Measurements from ENCODE around the gene GBGT1.
"Not testable (repeated sequence)": the region's sequence is repeated elsewhere in the genome, so short reads cannot be mapped to it uniquely, and the experiment has no call there.

The GBGT1 gene

GRCh38 chr9:133173056-133173455, 9.3 kb upstream of the GBGT1 start:
- H3K27ac ChIP-seq (ENCODE audit: low read depth, low read length), result no peak overlapping the region
- no peaks in the 10 kb centered on the region for H3K36me3 ChIP-seq (ENCODE audit: low read length)
- no peaks in the 10 kb centered on the region for H3K79me2 ChIP-seq (ENCODE audit: insufficient read depth, low read length)
- H3K9me3 ChIP-seq (ENCODE audit: insufficient read depth, low read length), result no peaks in the 10 kb centered on the region
- no peak overlapping the region for H2AFZ ChIP-seq (ENCODE audit: low read depth, low read length, severe bottlenecking)
- H3K9ac ChIP-seq (ENCODE audit: low read length), result no peak overlapping the region
- TF ChIP-seq CTCF (IDR thresholded peaks at IDR 0.05; ENCODE audit: insufficient read depth, low read length, poor library complexity, severe bottlenecking) (no peak), EZH2phosphoT487 (conservative IDR thresholded peaks at IDR 0.05; ENCODE audit: low read length) (no peak)
- H3K27me3 ChIP-seq (ENCODE audit: low read length), result no peaks in the 10 kb centered on the region
- no peak overlapping the region for H3K4me3 ChIP-seq (ENCODE audit: insufficient read depth, low read length, poor library complexity, severe bottlenecking)
- no peak overlapping the region for H3K4me2 ChIP-seq (ENCODE audit: low read depth, low read length, poor library complexity, severe bottlenecking)
- no peaks in the 10 kb centered on the region for H4K20me1 ChIP-seq (ENCODE audit: low read depth, low read length)
- H3F3A ChIP-seq (ENCODE audit: insufficient read depth), result no peaks in the 10 kb centered on the region
- H3K9me2 ChIP-seq (replicated peaks; ENCODE audit: insufficient read depth, low read length), result no peaks in the 10 kb centered on the region

GRCh38 chr9:133171161-133171961, 7.6 kb upstream of the GBGT1 start:
- TF ChIP-seq EZH2phosphoT487 (conservative IDR thresholded peaks at IDR 0.05; ENCODE audit: low read length) (no peak), CTCF (IDR thresholded peaks at IDR 0.05; ENCODE audit: insufficient read depth, low read length, poor library complexity, severe bottlenecking) (no peak)
- H4K20me1 ChIP-seq (ENCODE audit: low read depth, low read length), result no peaks in the 10 kb centered on the region
- H3K4me2 ChIP-seq (ENCODE audit: low read depth, low read length, poor library complexity, severe bottlenecking), result no peak overlapping the region
- no peaks in the 10 kb centered on the region for H3K79me2 ChIP-seq (ENCODE audit: insufficient read depth, low read length)
- no peaks in the 10 kb centered on the region for H3K9me2 ChIP-seq (replicated peaks; ENCODE audit: insufficient read depth, low read length)
- H3K9me3 ChIP-seq (ENCODE audit: insufficient read depth, low read length), result no peaks in the 10 kb centered on the region
- H3F3A ChIP-seq (ENCODE audit: insufficient read depth), result no peaks in the 10 kb centered on the region
- no peak overlapping the region for H2AFZ ChIP-seq (ENCODE audit: low read depth, low read length, severe bottlenecking)
- no peak overlapping the region for H3K9ac ChIP-seq (ENCODE audit: low read length)
- no peaks in the 10 kb centered on the region for H3K36me3 ChIP-seq (ENCODE audit: low read length)
- no peak overlapping the region for H3K27ac ChIP-seq (ENCODE audit: low read depth, low read length)
- no peak overlapping the region for H3K4me3 ChIP-seq (ENCODE audit: insufficient read depth, low read length, poor library complexity, severe bottlenecking)
- H3K27me3 ChIP-seq (ENCODE audit: low read length), result no peaks in the 10 kb centered on the region

- Histone ChIP-seq H3K36me3 (ENCODE audit: low read length) (no peaks in the 10 kb centered on the region), H3K4me2 (ENCODE audit: low read depth, low read length, poor library complexity, severe bottlenecking) (no peak overlapping the region), H3F3A (ENCODE audit: insufficient read depth) (no peaks in the 10 kb centered on the region), H3K27me3 (ENCODE audit: low read length) (no peaks in the 10 kb centered on the region), H2AFZ (ENCODE audit: low read depth, low read length, severe bottlenecking) (no peak overlapping the region), H4K20me1 (ENCODE audit: low read depth, low read length) (no peaks in the 10 kb centered on the region), H3K9ac (ENCODE audit: low read length) (no peak overlapping the region), H3K79me2 (ENCODE audit: insufficient read depth, low read length) (no peaks in the 10 kb centered on the region), H3K4me3 (ENCODE audit: insufficient read depth, low read length, poor library complexity, severe bottlenecking) (no peak overlapping the region), H3K27ac (ENCODE audit: low read depth, low read length) (no peak overlapping the region), H3K9me2 (replicated peaks; ENCODE audit: insufficient read depth, low read length) (no peaks in the 10 kb centered on the region), H3K9me3 (ENCODE audit: insufficient read depth, low read length) (no peaks in the 10 kb centered on the region)
- TF ChIP-seq EZH2phosphoT487 (conservative IDR thresholded peaks at IDR 0.05; ENCODE audit: low read length), result no peak
- TF ChIP-seq CTCF (IDR thresholded peaks at IDR 0.05; ENCODE audit: insufficient read depth, low read length, poor library complexity, severe bottlenecking), result no peak
Observed at GRCh38 chr9:133170716-133171115, 7.0 kb upstream of the GBGT1 start.

- not testable (repeated sequence) for H2AFZ ChIP-seq (ENCODE audit: low read depth, low read length, severe bottlenecking); H3K27ac ChIP-seq (ENCODE audit: low read depth, low read length); H3K9me2 ChIP-seq (replicated peaks; ENCODE audit: insufficient read depth, low read length); H3K36me3 ChIP-seq (ENCODE audit: low read length); H4K20me1 ChIP-seq (ENCODE audit: low read depth, low read length); H3K4me3 ChIP-seq (ENCODE audit: insufficient read depth, low read length, poor library complexity, severe bottlenecking); H3F3A ChIP-seq (ENCODE audit: insufficient read depth); H3K27me3 ChIP-seq (ENCODE audit: low read length); H3K9me3 ChIP-seq (ENCODE audit: insufficient read depth, low read length); H3K4me2 ChIP-seq (ENCODE audit: low read depth, low read length, poor library complexity, severe bottlenecking); H3K9ac ChIP-seq (ENCODE audit: low read length); H3K79me2 ChIP-seq (ENCODE audit: insufficient read depth, low read length)
Observed at GRCh38 chr9:133169687-133170086, 6.0 kb upstream of the GBGT1 start.

Measured in SU-DHL-6 (cell line).